Amygdala (tissue), 56 donors: ENCODE data around the gene ATP1B2.

Experiments
- DNase-seq, 56 donors: peaks; one replicate each; lab custom pipeline; 2025; lab: John Stamatoyannopoulos, UW

ATP1B2 gene

DNA sequence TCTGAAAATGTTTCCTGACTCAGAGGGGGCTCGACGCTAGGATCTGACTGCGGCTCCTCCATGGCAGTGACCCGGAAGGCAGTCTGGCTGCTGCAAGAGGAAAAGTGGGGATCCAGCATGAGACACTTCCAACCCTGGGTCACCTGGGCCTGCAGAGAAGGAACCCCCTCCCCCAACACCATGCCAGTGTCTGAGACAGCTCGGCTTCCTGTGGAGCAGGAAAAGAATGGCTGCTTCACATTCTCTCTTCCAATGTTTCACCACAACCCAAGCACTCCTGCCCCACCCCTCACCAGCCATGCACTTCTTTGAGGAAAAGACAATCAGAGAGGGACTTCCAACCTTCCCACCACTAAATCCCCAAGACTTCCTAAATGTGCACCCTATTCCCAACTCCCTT is 25.8 kb downstream of the ATP1B2 start:
- DNase-seq = no peak

DNA sequence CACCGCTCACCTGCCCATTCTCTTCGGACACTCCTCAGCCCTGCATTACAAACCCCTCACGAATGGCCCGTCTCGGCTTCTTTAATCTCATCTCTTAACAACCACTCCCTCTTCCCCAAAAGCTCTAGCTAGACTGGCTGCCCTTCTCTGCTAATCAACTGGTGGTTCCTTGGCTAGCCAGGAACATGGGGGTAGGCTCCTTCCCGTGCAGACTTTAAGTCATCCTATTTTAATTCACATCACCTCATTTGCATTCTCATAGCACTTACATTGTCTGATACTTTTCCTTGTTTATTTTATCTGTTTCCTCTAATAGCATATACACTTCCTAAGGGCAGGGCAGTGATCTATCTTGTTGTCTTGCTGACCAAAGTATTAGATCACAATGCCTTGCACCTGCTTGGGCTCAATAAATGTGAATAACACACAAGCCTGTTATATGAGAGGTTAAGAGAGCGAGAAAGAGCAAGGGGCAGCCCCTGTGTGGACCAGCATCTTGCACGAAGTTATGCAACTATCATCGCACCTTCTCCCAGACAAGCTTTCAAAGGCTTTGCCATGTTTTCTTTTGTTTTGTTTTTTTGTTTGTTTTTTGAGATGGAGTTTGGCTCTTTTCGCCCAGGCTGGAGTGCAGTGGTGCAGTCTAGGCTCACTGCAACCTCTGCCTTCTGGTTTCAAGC is 26.8 kb downstream of the ATP1B2 start:
- DNase-seq = no peak

DNA sequence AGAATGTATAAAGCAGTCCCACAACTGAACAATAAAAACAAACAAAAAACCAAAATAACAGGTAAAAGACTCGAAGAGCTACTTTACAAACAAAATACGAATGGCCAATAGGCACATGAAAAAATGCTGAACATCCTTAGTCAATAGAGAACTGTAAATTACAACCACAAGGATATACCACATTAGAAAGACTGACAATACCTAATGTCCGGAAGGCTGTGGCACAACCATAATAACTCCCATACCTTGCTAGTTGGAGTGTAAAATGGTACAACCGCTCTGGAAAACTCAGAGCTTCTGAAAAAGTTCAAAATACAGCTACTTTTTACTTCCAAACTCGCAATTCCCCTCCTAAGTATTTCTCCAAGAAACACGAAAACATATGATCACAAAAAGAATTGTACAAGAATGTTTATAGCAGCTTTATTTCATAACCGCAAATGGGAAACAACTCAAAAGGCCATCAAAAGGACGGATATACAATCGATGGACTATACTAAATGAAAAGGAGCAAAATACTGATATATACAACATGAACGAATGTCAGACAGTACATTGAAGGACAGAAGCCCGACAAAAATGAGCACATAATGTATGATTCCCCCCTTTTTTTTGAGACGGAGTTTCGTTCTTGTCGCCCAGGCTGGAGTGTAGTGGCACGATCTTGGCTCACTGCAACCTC is 34.3 kb downstream of the ATP1B2 start:
- DNase-seq = no peak

DNA sequence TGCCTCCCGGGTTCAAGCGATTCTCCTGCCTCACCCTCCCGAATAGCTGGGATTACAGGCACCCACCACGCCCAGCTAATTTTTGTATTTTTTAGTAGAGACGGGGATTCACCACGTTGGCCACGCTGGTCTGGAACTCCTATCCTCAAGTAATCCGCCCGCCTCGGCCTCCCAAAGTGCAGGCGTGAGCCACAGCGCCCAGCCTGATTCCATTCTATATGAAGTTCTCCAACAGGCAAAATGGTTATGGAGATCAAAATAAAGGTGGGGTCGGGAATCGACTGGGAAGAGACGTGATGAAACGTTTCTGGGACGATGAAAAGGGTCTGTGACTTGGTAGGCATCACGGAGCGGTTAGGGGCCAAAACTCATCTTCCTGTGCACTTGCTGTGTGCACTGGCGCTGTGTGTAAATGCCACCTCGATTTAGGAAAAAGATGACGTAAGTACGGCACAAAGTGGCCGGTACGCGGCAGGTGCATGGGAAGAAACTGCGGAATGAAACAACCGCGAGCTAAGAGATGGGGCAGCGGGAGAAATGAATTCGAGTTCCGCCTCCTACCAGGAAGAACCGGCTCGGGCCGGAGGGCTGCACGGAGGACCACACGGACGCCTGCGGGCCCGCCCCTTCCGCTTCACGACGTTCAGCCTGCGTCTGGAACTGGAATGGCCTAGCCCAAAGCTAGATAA is 35.0 kb downstream of the ATP1B2 start:
- peak in 54 of 56 donors; percentile 44 to 95 (median 86) for DNase-seq

DNA sequence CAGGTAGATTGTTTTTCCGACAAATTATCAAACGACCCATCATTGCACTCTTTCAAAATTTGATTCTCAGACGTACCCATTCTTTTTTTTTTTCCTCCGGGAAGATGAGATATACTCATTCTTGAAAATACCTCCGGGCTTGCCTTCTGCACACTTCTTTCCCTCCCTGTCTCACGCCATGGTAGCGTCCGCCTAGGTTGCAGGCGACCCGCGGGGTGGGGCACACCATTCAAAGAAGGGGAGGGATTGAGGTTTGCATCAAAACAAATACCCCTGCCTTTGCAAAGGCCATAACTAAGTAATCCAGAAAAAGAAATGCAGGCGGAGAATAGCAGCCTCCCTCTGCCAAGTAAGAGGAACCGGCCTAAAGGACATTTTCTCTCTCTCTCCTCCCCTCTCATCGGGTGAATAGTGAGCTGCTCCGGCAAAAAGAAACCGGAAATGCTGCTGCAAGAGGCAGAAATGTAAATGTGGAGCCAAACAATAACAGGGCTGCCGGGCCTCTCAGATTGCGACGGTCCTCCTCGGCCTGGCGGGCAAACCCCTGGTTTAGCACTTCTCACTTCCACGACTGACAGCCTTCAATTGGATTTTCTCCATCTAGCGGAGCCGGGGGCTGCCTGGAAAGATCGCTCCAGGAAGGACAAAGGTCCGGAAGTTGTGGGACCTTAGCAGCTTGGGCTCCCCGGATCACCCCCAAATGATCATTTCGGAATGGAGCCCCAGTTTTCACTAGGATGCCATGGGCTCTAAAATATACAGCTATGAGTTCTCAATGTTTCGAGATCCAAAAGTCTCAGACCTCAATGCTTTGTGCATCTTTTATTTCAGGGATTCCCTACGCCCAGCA is 35.7 kb downstream of the ATP1B2 start:
- peak in 52 of 56 donors; percentile 35 to 93 (median 82) for DNase-seq

DNA sequence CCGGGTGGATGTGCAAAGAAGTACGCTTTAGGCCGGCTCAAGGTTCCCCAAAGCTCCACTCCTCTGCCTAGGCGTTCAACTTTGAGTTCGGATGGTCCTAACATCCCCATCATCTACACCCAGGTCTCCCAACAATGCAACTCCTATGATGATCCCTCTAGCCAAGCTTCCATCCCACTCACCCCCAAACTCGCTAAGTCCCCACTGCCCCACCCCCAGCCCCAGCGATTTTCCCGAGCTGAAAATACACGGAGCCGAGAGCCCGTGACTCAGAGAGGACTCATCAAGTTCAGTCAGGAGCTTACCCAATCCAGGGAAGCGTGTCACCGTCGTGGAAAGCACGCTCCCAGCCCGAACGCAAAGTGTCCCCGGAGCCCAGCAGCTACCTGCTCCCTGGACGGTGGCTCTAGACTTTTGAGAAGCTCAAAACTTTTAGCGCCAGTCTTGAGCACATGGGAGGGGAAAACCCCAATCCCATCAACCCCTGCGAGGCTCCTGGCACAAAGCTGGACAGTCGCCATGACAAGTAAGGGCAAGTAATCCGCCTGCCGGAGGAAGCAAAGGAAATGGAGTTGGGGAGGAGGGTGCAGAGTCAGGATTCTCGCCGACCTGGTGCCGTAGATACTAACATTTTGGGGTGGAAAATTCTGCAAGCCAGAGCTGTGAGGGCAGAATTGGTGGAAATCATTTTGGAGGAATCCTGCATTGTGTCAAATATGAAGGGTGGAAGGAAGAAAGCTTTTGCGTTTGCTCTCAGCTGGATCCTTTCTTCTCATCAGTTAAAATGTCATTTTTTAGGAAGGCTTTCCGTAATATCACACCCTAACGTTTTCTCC is 36.6 kb downstream of the ATP1B2 start, which contains the start of gene TP53:
TP53 (minus strand) TSS at position 419 of the 836 bp plus-strand sequence. CDS start 10,896 bp downstream, outside the sequence.
- peak; percentile 31 to 95 (median 82) for DNase-seq

DNA sequence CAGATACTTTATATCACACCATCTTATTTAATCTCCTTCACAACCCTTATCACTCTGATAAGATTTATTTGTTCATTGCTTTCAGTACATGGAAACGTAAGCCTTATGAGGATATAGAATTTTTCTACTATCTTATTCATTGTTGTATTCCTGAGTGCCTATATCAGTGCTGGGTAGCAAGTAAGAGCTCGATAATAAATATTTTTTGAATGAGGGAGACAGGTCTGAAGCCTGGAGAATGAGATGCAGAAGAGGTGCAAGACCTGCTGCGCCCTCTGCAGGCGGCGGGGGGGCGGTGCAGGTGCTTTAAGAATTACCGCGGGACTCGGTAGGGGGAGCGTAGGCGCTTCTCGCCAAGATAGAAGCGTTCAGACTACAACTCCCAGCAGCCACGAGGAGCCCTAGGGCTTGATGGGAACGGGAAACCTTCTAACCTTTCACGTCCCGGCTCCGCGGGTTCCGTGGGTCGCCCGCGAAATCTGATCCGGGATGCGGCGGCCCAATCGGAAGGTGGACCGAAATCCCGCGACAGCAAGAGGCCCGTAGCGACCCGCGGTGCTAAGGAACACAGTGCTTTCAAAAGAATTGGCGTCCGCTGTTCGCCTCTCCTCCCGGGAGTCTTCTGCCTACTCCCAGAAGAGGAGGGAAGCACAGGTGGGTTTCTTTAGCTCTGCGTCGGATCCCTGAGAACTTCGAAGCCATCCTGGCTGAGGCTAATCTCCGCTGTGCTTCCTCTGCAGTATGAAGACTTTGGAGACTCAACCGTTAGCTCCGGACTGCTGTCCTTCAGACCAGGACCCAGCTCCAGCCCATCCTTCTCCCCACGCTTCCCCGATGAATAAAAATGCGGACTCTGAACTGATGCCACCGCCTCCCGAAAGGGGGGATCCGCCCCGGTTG is 37.4 kb downstream of the ATP1B2 start, which contains the start of gene WRAP53:
WRAP53 (plus strand) TSS at position 570 of the 900 bp plus-strand sequence; CDS start at position 742, 172 bp downstream.
- DNase-seq = peak; percentile 58 to 99 (median 96)

DNA sequence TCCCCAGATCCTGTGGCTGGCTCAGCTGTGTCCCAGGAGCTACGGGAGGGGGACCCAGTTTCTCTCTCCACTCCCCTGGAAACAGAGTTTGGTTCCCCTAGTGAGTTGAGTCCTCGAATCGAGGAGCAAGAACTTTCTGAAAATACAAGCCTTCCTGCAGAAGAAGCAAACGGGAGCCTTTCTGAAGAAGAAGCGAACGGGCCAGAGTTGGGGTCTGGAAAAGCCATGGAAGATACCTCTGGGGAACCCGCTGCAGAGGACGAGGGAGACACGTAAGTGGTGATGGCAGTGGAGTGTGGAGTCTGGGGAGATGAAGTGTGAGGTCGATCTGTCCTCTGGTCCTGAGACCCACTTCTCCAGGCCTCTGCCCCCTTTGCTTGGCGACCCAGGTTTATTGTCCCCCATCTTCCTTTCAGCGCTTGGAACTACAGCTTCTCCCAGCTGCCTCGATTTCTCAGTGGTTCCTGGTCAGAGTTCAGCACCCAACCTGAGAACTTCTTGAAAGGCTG is 38.1 kb downstream of the ATP1B2 start:
- DNase-seq = no peak

DNA sequence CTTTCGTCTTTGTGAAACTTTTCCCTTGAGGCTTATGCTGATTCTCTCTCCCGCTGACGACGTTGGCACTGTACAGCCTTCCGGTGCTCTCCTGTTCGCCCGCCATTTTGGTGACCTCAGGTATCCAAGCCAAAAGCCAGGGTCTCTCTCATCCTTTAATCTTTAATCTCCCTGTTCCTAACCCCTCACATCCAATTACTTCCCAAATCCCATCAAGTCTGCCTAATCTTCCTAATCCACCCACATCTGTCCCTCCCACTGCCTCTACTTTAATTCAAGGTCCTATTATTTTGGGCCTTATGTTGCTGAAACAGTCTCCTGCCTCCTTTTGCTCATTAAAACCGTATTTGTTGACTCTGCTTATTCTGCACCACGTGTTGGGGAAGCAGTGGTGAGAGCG is 44.9 kb downstream of the ATP1B2 start:
- no peak for DNase-seq

DNA sequence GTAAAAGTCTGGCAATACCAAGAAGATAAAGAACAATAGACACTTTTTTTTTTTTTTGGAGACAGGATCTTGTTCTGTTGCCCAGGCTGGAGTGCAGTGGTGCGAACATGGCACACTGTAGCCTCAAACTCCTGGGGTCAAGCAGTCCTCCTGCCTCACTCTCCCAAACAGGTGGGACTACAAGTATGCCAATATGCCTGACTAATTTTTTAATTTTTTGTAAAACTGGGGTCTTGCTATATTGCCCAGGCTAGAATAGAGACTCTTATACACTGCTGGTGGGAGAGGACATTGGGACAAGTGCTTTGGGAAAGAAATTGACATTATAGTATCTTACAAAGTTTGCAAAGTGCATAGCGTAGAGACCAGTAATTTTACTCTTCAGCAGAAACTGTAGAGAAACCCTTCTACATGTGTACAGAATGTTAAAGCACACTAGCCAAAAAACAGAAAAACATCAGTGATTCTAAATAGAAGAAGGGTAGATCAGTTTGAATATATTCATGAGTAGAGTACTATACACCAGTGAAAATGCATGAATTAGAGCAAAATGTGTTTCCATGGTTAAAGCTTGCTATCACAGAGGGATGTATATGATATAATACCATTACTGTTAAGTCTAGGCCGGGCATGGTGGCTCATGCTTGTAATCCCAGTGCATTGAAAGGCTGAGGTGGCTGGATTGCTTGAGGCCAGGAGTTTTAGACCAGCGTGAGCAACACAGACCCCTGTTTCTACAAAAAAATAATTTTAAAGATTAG is 47.3 kb downstream of the ATP1B2 start:
- no peak for DNase-seq

DNA sequence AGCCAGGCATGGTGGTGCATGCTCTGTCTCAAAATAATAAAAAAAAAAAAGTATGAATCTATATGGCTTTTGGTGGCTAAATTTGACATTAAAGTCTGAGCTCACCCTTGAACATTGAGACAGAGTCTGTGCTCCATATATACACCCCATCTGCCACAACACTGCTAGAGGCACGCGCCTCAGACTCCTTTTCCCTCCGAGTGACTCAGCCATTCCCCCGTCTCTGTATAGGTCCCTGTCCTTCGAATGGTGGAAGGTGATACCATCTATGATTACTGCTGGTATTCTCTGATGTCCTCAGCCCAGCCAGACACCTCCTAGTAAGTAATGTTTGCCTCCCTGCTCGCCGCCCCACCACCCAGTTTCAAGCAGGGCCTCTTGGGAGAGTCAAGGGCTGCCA is 49.8 kb downstream of the ATP1B2 start:
- DNase-seq = no peak

DNA sequence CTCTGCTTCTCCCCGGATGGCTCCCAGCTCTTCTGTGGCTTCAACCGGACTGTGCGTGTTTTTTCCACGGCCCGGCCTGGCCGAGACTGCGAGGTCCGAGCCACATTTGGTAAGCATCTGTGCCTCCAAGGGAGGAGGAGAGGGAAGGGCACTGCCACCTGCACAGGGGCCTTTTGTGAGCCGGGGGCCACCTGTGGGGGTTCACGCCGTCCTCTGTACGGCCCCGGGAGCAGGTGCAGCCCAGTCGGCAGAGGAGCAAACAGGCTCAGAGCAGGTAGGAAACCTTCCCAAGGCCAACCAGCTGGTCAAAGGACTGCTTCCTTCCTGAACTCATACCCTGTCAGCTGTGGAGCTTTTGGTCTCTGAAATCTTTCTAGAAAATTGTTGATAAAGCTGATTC is 51.0 kb downstream of the ATP1B2 start:
- no peak for DNase-seq

DNA sequence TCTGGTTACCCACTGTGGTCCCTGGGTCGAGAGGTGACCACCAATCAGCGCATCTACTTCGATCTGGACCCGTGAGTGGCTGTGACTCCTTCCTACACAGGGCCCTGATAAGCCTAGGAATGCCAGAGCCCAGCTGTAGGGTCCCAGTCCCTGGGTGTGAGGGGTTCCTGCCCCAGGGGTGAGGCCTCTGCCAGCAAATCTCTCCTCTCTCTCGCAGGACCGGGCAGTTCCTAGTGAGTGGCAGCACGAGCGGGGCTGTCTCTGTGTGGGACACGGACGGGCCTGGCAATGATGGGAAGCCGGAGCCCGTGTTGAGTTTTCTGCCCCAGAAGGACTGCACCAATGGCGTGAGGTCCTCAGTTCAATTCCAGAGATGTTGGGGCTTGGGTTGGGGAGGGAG is 52.0 kb downstream of the ATP1B2 start:
- no peak for DNase-seq

DNA sequence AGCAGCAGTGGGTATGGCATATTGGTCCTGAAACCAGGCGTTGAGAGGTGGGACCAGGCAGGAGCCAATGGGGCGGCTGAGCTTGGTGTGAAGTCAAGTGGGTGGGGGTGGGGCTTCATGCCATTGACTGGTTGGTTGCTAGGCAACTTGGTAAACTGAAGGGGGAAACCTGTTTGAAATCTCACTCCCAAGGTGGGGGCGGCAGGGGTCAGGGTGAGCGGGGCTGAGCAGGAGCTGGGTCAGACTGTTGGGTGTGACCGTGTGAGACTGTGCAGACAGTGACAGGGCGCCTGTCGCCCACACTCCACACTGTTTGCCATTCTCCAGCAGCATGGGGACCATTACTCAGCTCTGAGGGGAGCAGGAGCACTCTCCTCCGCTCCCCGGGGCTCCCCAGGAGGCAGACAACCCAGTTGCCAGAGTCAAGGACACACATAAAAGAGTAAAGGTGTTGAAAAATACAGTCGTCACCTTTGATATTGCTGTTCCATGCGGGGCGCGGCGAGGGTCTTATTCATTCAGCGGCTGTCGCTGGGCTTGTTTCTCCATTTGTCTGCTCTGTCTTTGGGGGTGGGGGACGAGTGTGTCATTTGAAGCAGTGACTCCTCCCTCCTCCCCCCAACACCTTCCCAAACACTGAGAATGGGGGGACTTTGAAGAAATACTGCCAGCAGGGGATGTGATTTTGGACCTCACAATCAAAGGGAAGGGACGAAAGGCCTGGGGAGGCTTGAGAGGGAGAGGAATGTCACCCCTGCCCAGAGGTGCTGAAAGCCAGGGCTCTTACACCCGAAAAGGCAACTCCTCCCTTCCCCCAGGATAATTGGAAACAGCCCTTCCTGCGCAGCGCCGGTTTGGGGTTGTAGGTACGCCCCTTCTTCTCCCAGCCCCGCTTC is 53.1 kb downstream of the ATP1B2 start:
- peak in 37 of 56 donors; percentile 24 to 77 (median 54) for DNase-seq

DNA sequence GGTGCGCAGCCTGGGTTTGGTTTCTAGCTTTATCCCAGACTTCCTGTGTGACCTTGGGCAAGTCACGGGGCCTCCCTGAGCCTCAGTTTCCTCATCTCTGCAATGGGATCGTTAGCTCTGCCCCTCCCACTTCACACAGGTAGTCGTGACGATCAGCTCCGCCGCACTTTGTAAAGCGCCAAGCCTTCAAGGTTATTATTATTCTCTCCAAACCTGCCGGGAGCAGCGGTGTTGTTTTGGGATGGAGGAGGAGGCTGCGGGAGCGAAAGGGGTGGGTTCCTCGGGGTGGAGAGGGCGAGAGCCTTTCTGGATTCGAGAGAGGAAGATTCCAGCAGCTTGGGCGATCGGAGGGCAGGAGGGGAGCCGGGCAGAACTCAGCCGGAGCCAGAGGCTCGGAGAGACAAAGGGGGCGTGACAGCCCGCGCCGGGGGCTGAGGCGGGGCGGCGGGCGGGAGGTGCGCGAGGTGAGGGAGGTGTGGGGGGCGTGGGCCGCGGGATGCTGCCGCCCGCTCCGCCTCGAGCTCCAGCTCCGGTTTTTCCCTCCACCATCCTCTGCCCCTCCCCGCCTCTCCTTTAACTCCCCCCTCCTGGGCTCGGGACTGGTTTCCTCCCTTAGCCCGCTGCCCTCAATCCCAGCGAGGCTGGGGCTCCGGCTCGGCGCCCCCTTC is 54.0 kb downstream of the ATP1B2 start, which contains the start of gene EFNB3:
EFNB3 (plus strand) TSS at position 602 of the 668 bp plus-strand sequence. CDS start 397 bp downstream, outside the sequence.
- peak in 16 of 56 donors; percentile 9 to 69 (median 26) for DNase-seq
